HepG2 (cell line): Measurements from ENCODE around the gene SPATA46. TPM values are rescaled to one million over a fixed set of nuclear protein-coding genes. Genes with fewer than 3 reads are reported as not detected.

ENCODE experiments used
- DR1 ChIP-seq: sonication (generic); formaldehyde crosslinking; IDR thresholded peaks from 2 replicates; pipeline ENCODE4 v1.8.0; 2021; ENCODE audit warnings: mild to moderate bottlenecking, missing genetic modification reagents, inconsistent platforms
- GLI4 ChIP-seq: sonication (generic); formaldehyde crosslinking; IDR thresholded peaks from 2 replicates; pipeline ENCODE4 v1.5.1; 2020; ENCODE audit warnings: missing genetic modification reagents, mild to moderate bottlenecking, moderate library complexity, borderline replicate concordance
- TAF15 ChIP-seq: fragments of 200-400 bp; formaldehyde crosslinking; IDR thresholded peaks from one replicate; pipeline ENCODE4 v1.6.1; 2018; ENCODE audit warnings: mild to moderate bottlenecking, low read depth, low read length; ENCODE audit not compliant: poor library complexity, severe bottlenecking
- ZKSCAN1 ChIP-seq: fragments of 150-350 bp; IDR thresholded peaks from 2 replicates; pipeline ENCODE4 v1.6.1; 2014; ENCODE audit warnings: low read length
- ZNF232 ChIP-seq: sonication (generic); formaldehyde crosslinking; IDR thresholded peaks from 2 replicates; pipeline ENCODE4 v1.4.0; 2020; ENCODE audit warnings: missing genetic modification reagents, borderline replicate concordance
- polyA plus RNA-seq, 8 experiments: library from polyadenylated mRNA; depleted of rRNA in 3 of 8; stranded (reverse) in 7 of 8; unstranded in 1 of 8; fragments of >200 nt; fragmentation: Illumina TruSeq in 4 of 8; extraction: Trizol in 4 of 8; gene quantifications; 2 replicates each; pipeline versions ENCODE4 v1.2.1 to v1.2.3, GENCODE V29; 2011 to 2016; ENCODE audit warnings: low read depth in 4 of 8, missing spikeins in 1 of 8, mixed read lengths in 1 of 8; ENCODE audit not compliant: insufficient read depth in 1 of 8
- total RNA-seq, 5 experiments: library from RNA; depleted of rRNA; stranded (reverse); fragments of >200 nt; fragmentation: Illumina TruSeq; extraction: Trizol; gene quantifications; 2 replicates each; pipeline ENCODE4 v1.2.3, GENCODE V29; 2016; ENCODE audit warnings: low read depth in 1 of 5
- TF ChIP-seq, protein P1 (sequence below): IDR thresholded peaks from 2 replicates; pipeline ENCODE4 v1.6.1; 2016; ENCODE audit warnings: low read depth, missing genetic modification reagents, missing compliant biosample characterization
- TF ChIP-seq, protein P2 (sequence below): sonication (generic); formaldehyde crosslinking; IDR thresholded peaks from one replicate; pipeline ENCODE4 v1.5.1; 2020; ENCODE audit warnings: mild to moderate bottlenecking, missing genetic modification reagents; ENCODE audit errors: not compliant biosample characterization
- TF ChIP-seq, protein P3 (sequence below): sonication (generic); formaldehyde crosslinking; IDR thresholded peaks from 2 replicates; pipeline ENCODE4 v1.4.0; 2020; ENCODE audit warnings: missing genetic modification reagents

The SPATA46 gene
- total and polyA plus RNA-seq, 2 of the 13 experiments (the other 11 are each of a cell fraction or from before 2014, with no cell fraction given) = not detected

DNA sequence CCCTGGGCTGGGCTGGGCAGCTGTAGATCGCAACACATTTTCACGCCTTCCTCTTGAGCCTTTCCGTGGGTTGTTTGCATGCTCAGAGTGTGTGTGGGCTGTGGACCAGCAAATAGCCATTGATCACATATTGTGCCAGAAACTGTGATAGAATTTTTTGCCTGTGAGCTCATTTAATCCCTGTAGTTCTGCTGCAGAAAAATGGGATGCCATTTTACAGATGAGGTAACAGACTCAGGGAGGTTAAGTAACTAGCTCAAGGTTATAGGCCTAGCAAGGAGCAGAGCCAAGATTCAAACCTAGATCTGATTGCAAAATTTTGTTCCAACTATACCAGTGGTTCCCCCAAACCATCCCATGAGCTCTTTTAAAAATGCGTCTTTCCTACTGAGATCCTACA is 10.5 kb downstream of the SPATA46 start (continued):
- TF ChIP-seq, protein P1, sequence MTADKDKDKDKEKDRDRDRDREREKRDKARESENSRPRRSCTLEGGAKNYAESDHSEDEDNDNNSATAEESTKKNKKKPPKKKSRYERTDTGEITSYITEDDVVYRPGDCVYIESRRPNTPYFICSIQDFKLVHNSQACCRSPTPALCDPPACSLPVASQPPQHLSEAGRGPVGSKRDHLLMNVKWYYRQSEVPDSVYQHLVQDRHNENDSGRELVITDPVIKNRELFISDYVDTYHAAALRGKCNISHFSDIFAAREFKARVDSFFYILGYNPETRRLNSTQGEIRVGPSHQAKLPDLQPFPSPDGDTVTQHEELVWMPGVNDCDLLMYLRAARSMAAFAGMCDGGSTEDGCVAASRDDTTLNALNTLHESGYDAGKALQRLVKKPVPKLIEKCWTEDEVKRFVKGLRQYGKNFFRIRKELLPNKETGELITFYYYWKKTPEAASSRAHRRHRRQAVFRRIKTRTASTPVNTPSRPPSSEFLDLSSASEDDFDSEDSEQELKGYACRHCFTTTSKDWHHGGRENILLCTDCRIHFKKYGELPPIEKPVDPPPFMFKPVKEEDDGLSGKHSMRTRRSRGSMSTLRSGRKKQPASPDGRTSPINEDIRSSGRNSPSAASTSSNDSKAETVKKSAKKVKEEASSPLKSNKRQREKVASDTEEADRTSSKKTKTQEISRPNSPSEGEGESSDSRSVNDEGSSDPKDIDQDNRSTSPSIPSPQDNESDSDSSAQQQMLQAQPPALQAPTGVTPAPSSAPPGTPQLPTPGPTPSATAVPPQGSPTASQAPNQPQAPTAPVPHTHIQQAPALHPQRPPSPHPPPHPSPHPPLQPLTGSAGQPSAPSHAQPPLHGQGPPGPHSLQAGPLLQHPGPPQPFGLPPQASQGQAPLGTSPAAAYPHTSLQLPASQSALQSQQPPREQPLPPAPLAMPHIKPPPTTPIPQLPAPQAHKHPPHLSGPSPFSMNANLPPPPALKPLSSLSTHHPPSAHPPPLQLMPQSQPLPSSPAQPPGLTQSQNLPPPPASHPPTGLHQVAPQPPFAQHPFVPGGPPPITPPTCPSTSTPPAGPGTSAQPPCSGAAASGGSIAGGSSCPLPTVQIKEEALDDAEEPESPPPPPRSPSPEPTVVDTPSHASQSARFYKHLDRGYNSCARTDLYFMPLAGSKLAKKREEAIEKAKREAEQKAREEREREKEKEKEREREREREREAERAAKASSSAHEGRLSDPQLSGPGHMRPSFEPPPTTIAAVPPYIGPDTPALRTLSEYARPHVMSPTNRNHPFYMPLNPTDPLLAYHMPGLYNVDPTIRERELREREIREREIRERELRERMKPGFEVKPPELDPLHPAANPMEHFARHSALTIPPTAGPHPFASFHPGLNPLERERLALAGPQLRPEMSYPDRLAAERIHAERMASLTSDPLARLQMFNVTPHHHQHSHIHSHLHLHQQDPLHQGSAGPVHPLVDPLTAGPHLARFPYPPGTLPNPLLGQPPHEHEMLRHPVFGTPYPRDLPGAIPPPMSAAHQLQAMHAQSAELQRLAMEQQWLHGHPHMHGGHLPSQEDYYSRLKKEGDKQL = no peak
- TF ChIP-seq DR1 (CRISPR knock-in tag) (no peak), TAF15 (no peak), GLI4 (no peak), ZNF232 (CRISPR knock-in tag) (no peak), ZKSCAN1 (no peak)
- TF ChIP-seq, protein P2, sequence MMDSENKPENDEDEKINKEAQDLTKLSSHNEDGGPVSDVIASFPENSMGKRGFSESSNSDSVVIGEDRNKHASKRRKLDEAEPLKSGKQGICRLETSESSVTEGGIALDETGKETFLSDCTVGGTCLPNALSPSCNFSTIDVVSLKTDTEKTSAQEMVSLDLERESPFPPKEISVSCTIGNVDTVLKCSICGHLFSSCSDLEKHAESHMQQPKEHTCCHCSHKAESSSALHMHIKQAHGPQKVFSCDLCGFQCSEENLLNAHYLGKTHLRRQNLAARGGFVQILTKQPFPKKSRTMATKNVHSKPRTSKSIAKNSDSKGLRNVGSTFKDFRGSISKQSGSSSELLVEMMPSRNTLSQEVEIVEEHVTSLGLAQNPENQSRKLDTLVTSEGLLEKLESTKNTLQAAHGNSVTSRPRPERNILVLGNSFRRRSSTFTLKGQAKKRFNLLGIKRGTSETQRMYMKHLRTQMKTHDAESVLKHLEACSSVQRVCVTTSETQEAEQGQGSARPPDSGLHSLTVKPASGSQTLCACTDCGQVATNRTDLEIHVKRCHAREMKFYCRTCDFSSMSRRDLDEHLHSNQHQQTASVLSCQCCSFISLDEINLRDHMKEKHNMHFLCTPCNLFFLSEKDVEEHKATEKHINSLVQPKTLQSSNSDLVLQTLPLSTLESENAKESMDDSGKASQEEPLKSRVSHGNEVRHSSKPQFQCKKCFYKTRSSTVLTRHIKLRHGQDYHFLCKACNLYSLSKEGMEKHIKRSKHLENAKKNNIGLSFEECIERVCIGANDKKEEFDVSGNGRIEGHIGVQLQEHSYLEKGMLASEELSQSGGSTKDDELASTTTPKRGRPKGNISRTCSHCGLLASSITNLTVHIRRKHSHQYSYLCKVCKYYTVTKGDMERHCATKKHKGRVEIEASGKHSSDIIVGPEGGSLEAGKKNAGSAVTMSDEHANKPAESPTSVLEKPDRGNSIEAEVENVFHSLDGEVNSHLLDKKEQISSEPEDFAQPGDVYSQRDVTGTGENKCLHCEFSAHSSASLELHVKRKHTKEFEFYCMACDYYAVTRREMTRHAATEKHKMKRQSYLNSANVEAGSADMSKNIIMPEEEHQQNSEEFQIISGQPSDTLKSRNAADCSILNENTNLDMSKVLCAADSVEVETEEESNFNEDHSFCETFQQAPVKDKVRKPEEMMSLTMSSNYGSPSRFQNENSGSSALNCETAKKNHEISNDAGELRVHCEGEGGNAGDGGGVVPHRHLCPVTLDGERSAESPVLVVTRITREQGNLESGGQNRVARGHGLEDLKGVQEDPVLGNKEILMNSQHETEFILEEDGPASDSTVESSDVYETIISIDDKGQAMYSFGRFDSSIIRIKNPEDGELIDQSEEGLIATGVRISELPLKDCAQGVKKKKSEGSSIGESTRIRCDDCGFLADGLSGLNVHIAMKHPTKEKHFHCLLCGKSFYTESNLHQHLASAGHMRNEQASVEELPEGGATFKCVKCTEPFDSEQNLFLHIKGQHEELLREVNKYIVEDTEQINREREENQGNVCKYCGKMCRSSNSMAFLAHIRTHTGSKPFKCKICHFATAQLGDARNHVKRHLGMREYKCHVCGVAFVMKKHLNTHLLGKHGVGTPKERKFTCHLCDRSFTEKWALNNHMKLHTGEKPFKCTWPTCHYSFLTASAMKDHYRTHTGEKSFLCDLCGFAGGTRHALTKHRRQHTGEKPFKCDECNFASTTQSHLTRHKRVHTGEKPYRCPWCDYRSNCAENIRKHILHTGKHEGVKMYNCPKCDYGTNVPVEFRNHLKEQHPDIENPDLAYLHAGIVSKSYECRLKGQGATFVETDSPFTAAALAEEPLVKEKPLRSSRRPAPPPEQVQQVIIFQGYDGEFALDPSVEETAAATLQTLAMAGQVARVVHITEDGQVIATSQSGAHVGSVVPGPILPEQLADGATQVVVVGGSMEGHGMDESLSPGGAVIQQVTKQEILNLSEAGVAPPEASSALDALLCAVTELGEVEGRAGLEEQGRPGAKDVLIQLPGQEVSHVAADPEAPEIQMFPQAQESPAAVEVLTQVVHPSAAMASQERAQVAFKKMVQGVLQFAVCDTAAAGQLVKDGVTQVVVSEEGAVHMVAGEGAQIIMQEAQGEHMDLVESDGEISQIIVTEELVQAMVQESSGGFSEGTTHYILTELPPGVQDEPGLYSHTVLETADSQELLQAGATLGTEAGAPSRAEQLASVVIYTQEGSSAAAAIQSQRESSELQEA (CRISPR knock-in tag) = no peak
- TF ChIP-seq, protein P3, sequence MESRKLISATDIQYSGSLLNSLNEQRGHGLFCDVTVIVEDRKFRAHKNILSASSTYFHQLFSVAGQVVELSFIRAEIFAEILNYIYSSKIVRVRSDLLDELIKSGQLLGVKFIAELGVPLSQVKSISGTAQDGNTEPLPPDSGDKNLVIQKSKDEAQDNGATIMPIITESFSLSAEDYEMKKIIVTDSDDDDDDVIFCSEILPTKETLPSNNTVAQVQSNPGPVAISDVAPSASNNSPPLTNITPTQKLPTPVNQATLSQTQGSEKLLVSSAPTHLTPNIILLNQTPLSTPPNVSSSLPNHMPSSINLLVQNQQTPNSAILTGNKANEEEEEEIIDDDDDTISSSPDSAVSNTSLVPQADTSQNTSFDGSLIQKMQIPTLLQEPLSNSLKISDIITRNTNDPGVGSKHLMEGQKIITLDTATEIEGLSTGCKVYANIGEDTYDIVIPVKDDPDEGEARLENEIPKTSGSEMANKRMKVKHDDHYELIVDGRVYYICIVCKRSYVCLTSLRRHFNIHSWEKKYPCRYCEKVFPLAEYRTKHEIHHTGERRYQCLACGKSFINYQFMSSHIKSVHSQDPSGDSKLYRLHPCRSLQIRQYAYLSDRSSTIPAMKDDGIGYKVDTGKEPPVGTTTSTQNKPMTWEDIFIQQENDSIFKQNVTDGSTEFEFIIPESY (CRISPR knock-in tag) = no peak
